Measurements from ENCODE around the gene OPA3.

- TF ChIP-seq CTCF (IDR thresholded peaks at IDR 0.05), result no peak
- no peak for TF ChIP-seq POLR2A (IDR thresholded peaks at IDR 0.05)
- TF ChIP-seq POLR2AphosphoS5 (IDR thresholded peaks at IDR 0.05), result no peak
These were observed 36.8 kb upstream of the OPA3 start for GRCh38 chr19:45621389-45621788.
